ENCODE results near the gene PDE4D. TPM values are rescaled to one million over a fixed set of nuclear protein-coding genes. Genes with fewer than 3 reads are reported as not detected.

PDE4D gene
- total and polyA plus RNA-seq, 2 of the 4 experiments (the other 2 are of a cell fraction): 1.4 to 7.9 TPM

GRCh38 chr5:59433174-59433573, 460.4 kb downstream of the PDE4D start:
- no peak overlapping the region for H3K27ac ChIP-seq (ENCODE audit: insufficient read depth, low read length)
- H4K91ac ChIP-seq (ENCODE audit: insufficient read depth, low read depth, low read length): no peak overlapping the region
- WGBS, 2 experiments (ENCODE audit: extremely low coverage in 2 of 2, insufficient read length in 1 of 2): no CpG with 5 or more reads among the region's 1 CpG
- no peak overlapping the region for H3K9ac ChIP-seq (ENCODE audit: low read depth, low read length)
- ChIA-PET CTCF (no interaction called here), POLR2A (ENCODE audit: unreplicated experiment) (no interaction called here)
- no TSS peak for BruUV-seq (replicated peaks)
- no peaks in the 10 kb centered on the region for H3K4me1 ChIP-seq (ENCODE audit: control insufficient read depth, insufficient read depth, low read length)
- H3K4me2 ChIP-seq (ENCODE audit: low read depth, low read length): no peak overlapping the region
- no peaks in the 10 kb centered on the region for H3K9me1 ChIP-seq (ENCODE audit: insufficient read depth, low read length)
- H3K23ac ChIP-seq (ENCODE audit: low read depth, low read length): no peak overlapping the region
- H3K27me3 ChIP-seq (ENCODE audit: control insufficient read depth, insufficient read depth, low read length): no peaks in the 10 kb centered on the region
- H3K14ac ChIP-seq (replicated peaks; ENCODE audit: low read depth, low read length): no peak overlapping the region
- in situ Hi-C loops (cut with MboI; ENCODE audit: low sequenced_read_pairs): no loop called here
- no peak overlapping the region for H2BK20ac ChIP-seq (ENCODE audit: low read depth, low read length)
- no peak overlapping the region for H4K8ac ChIP-seq (ENCODE audit: low read depth in 2 of 2, low read length in 2 of 2)
- H3K36me3 ChIP-seq (ENCODE audit: control insufficient read depth, insufficient read depth, low read length): no peaks in the 10 kb centered on the region
- H3K56ac ChIP-seq (ENCODE audit: extremely low read depth, insufficient read depth, low read length): no peak overlapping the region
- DNase-seq: no peak
- H4K5ac ChIP-seq (ENCODE audit: low read depth, low read length): no peak overlapping the region
- H3K79me1 ChIP-seq (ENCODE audit: low read depth in 1 of 2, low read length in 2 of 2): no peaks in the 10 kb centered on the region
- TF ChIP-seq RAD21 (IDR thresholded peaks at IDR 0.05; ENCODE audit: low read length) (no peak), FOS (IDR thresholded peaks at IDR 0.05; ENCODE audit: low read depth, low read length) (no peak), RCOR1 (IDR thresholded peaks at IDR 0.05; ENCODE audit: insufficient replicate concordance, low read length) (no peak), MAFK (IDR thresholded peaks at IDR 0.05; ENCODE audit: low read depth, low read length) (no peak), NFE2L2 (IDR thresholded peaks at IDR 0.05; ENCODE audit: low read depth, low read length) (no peak), CHD1 (IDR thresholded peaks at IDR 0.05; ENCODE audit: low read depth, low read length) (no peak), BHLHE40 (IDR thresholded peaks at IDR 0.05; ENCODE audit: low read depth, low read length) (no peak), CEBPB (IDR thresholded peaks at IDR 0.05; ENCODE audit: low read depth, low read length) (no peak), CTCF (conservative IDR thresholded peaks at IDR 0.05; ENCODE audit: low read depth, low read length) (no peak), POLR2A (IDR thresholded peaks at IDR 0.05; ENCODE audit: low read depth, low read length) (no peak)
- TF ChIP-seq, protein P1, sequence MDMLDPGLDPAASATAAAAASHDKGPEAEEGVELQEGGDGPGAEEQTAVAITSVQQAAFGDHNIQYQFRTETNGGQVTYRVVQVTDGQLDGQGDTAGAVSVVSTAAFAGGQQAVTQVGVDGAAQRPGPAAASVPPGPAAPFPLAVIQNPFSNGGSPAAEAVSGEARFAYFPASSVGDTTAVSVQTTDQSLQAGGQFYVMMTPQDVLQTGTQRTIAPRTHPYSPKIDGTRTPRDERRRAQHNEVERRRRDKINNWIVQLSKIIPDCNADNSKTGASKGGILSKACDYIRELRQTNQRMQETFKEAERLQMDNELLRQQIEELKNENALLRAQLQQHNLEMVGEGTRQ (IDR thresholded peaks at IDR 0.05; ENCODE audit: low read depth, low read length): no peak
- H2BK15ac ChIP-seq (ENCODE audit: low read depth, low read length): no peak overlapping the region
- H2AFZ ChIP-seq (replicated peaks; ENCODE audit: low read length, poor library complexity): no peak overlapping the region
- intact Hi-C loops (cut with micrococcal nuclease): no loop called here
- ATAC-seq (ENCODE audit: low read depth): no peak
- no peak overlapping the region for H2BK5ac ChIP-seq (ENCODE audit: low read depth, low read length, poor library complexity, severe bottlenecking)
- dilution Hi-C loops (cut with HindIII; ENCODE audit: low sequenced_read_pairs, unreplicated experiment): no loop called here
- no peak overlapping the region for H2AK5ac ChIP-seq (ENCODE audit: low read depth, low read length)
- no peaks in the 10 kb centered on the region for H3K9me3 ChIP-seq (ENCODE audit: control insufficient read depth, insufficient read depth, low read length)
- H3K4ac ChIP-seq (ENCODE audit: low read depth, low read length): no peak overlapping the region
- H3K18ac ChIP-seq (ENCODE audit: low read depth, low read length): no peak overlapping the region
- no peak overlapping the region for H2AK9ac ChIP-seq (replicated peaks; ENCODE audit: low read depth, low read length, poor library complexity)
- no peak overlapping the region for H2BK120ac ChIP-seq (ENCODE audit: low read depth, low read length)
- no peaks in the 10 kb centered on the region for H4K20me1 ChIP-seq (ENCODE audit: insufficient read depth, low read length)
- H3K4me3 ChIP-seq (ENCODE audit: insufficient read depth, low read depth, low read length): no peak overlapping the region

All from IMR-90 (cell line).